ENCODE measurements around the gene AUTS2. TPM values are rescaled to one million over a fixed set of nuclear protein-coding genes. Genes with fewer than 3 reads are reported as not detected.

AUTS2 gene
- total and polyA plus RNA-seq, 10 of the 15 experiments (the other 5 are each of a cell fraction or from before 2014, with no cell fraction given): 6.4 to 55.6 (median 21.6) TPM

DNA sequence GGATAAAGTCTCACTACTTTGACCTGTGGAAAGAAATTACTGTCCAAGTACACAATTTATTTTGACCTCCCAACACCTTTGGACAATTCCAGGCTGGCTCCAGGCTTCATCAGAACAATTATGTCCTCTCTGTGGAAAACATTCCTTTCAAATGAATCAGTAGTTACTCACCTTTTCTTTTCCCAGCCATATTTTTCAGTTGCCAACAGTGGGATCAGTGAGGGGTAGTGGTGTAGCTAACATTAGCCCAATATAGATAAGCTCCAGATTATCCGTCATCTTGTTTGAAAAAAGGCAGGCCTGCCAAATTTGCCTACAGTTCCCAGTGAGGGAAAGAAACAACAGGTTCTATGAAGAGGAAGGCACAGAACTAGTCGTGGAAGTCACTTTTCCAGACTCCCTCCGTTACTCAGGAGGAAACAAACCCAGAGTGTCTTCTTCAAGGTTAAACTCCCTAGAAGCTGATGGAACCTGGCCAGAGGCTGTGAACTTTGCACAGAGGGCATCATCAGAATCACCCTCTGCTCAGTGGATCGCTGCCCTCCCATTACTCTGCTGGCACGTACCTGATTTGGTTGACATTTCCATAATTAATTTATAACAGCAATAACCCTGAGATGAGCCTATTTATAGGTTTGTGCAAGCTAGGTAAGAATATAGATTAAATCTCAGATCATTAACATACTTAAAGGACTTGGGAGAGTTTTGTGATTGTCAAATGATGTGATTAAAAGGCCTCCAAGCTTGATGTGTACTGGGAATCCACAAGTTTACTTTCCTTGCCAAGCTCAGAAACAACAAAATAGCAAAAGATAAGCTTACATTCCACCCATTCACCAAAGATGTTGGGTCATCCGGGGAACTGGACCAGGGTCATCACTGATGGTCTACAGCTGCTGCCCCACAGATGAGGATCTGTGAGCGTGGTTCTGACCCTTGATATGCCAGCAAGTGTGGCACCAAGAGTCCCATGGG is 879.0 kb downstream of the AUTS2 start (continued):
- TF ChIP-seq, protein P1, sequence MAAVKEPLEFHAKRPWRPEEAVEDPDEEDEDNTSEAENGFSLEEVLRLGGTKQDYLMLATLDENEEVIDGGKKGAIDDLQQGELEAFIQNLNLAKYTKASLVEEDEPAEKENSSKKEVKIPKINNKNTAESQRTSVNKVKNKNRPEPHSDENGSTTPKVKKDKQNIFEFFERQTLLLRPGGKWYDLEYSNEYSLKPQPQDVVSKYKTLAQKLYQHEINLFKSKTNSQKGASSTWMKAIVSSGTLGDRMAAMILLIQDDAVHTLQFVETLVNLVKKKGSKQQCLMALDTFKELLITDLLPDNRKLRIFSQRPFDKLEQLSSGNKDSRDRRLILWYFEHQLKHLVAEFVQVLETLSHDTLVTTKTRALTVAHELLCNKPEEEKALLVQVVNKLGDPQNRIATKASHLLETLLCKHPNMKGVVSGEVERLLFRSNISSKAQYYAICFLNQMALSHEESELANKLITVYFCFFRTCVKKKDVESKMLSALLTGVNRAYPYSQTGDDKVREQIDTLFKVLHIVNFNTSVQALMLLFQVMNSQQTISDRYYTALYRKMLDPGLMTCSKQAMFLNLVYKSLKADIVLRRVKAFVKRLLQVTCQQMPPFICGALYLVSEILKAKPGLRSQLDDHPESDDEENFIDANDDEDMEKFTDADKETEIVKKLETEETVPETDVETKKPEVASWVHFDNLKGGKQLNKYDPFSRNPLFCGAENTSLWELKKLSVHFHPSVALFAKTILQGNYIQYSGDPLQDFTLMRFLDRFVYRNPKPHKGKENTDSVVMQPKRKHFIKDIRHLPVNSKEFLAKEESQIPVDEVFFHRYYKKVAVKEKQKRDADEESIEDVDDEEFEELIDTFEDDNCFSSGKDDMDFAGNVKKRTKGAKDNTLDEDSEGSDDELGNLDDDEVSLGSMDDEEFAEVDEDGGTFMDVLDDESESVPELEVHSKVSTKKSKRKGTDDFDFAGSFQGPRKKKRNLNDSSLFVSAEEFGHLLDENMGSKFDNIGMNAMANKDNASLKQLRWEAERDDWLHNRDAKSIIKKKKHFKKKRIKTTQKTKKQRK (IDR thresholded peaks at IDR 0.05; ENCODE audit: low read depth, low read length): no peak

DNA sequence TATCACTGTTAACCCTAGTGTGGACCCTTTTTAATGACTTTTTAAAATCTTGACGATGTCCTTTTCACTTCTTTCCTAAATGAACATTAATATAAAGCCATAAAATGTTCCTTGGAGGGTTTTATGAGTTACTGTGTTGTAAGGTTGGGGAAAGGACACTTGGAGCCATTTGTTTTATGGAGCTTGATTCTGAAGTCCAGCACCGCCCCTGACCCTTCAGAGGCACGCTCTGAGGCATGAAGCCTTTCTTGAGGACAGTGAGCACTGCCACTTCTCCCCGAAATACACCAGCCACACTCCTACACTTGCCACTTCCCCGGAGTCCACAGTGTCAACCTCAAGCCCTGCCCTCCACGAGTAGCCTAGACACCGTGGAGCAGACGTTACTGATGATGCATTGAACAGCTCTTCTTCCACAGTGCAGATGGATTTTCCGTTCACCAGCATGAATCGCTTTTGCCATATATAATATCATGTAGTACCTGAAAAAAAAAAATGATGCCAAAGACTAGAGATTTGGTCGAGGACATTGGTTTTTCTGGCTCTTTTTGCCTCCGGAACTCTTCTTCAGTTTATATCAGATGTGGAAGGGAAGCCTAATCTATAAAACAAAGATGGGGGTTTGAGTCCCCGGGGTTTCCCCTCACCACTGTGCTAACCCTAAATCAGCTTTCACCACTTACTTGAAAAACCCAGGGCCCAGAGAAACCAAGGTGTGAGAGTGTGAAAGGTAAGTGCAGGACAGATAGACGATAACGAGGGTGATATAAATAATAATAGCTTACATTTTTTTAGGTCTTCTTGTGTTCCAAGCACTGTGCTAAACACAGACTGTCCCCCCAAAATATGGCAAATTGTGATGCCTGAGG is 881.1 kb downstream of the AUTS2 start:
- Histone ChIP-seq H3K9me3 (replicated peaks; ENCODE audit: control insufficient read depth, insufficient read depth, low read length) (no peaks in the 10 kb centered on the region), H3K4me1 (ENCODE audit: control insufficient read depth, insufficient read depth, low read length) (no peaks in the 10 kb centered on the region), H3K79me2 (ENCODE audit: control insufficient read depth, insufficient read depth, low read length) (no peaks in the 10 kb centered on the region), H3K27ac (ENCODE audit: control insufficient read depth, insufficient read depth) (no peak overlapping the region), H2AFZ (ENCODE audit: control insufficient read depth, low read depth, low read length) (no peak overlapping the region), H3K4me2 (ENCODE audit: control insufficient read depth, insufficient read depth) (no peak overlapping the region), H3K36me3 (ENCODE audit: control insufficient read depth in 2 of 2, insufficient read depth in 2 of 2, low read length in 1 of 2) (no peaks in the 10 kb centered on the region), H3K9ac (ENCODE audit: control insufficient read depth, insufficient read depth, low read length) (no peak overlapping the region), H3K27me3 (replicated peaks in 1 of 2; ENCODE audit: control insufficient read depth in 2 of 2, insufficient read depth in 2 of 2, low read length in 1 of 2) (no peaks in the 10 kb centered on the region), H4K20me1 (ENCODE audit: control insufficient read depth, insufficient read depth) (no peaks in the 10 kb centered on the region), H3K4me3 (no peak overlapping the region)
- in situ Hi-C loops (cut with MboI): no loop called here
- FAIRE-seq: no peak
- ATAC-seq: no peak
- POLR2A ChIA-PET: interaction anchor here (0.7 kb wide), 1 partner anchor 146 kb away, joined by 3 read pairs; no protein-coding TSS in a partner anchor
- 51% methylated on average over 15 of the region's 15 CpGs for WGBS (ENCODE audit: insufficient coverage, insufficient replicate concordance, low lambda C conversion rate, missing lambda C conversion rate)
- no TSS peak for BruUV-seq (replicated peaks)
- intact Hi-C loops (cut with micrococcal nuclease; ENCODE audit: unreplicated experiment): no loop called here
- RAD21 ChIA-PET (ENCODE audit: unreplicated experiment): no interaction called here
- no peak for DNase-seq (ENCODE audit: low read depth, low spot score)
- SMC1A ChIA-PET (ENCODE audit: uncharacterized antibody, unreplicated experiment): interaction anchor here (0.9 to 1.0 kb wide), 2 partner anchors 96 to 300 kb away, joined by 3 read pairs; no protein-coding TSS in a partner anchor
- CTCF ChIA-PET: interaction anchor here (0.7 kb wide), 1 partner anchor 98 kb away, joined by 3 read pairs; no protein-coding TSS in a partner anchor
- TF ChIP-seq SPI1 (IDR thresholded peaks at IDR 0.05; ENCODE audit: borderline replicate concordance, insufficient read depth, low read depth, low read length) (no peak), ETV6 (conservative IDR thresholded peaks at IDR 0.05 in 1 of 2, IDR thresholded peaks at IDR 0.05 in 1 of 2; ENCODE audit: borderline replicate concordance in 1 of 2, low read depth in 1 of 2) (no peak), SREBF2 (IDR thresholded peaks at IDR 0.05; ENCODE audit: low read length) (no peak), BMI1 (IDR thresholded peaks at IDR 0.05; ENCODE audit: borderline replicate concordance) (no peak), ZNF217 (IDR thresholded peaks at IDR 0.05) (no peak), TBL1XR1 (IDR thresholded peaks at IDR 0.05; ENCODE audit: low read depth, low read length) (no peak), ATF7 (IDR thresholded peaks at IDR 0.05; ENCODE audit: low read depth) (no peak), RAD51 (IDR thresholded peaks at IDR 0.05) (no peak), ZBED1 (IDR thresholded peaks at IDR 0.05; ENCODE audit: borderline replicate concordance) (no peak)
- TF ChIP-seq, protein P1 (IDR thresholded peaks at IDR 0.05; ENCODE audit: low read depth, low read length): no peak

Measured in GM12878 (cell line).